Posterior vena cava (tissue), 2 donors: Measurements from ENCODE around the gene MYO1E. TPM values are rescaled to one million over a fixed set of nuclear protein-coding genes. Genes with fewer than 3 reads are reported as not detected.

Source experiments
- DNase-seq: peaks from one replicate; pipeline ENCODE4 v3.0.0-alpha.2; 2020; ENCODE audit warnings: low spot score
- intact Hi-C, 2 donors: fragments of 100-400 bp; cut with DNase I; formaldehyde crosslinking; loops; one replicate each; pipeline versions ENCODE4 v1.14.1 to v1.14.2; 2022 to 2023
- total RNA-seq, 2 donors: library from RNA; stranded (reverse); fragmentation: NEBNext Ultra II Directional; extraction: Animal tissue kit (Norgen Biotek cat#: 25700); gene quantifications; one replicate each; pipeline ENCODE4 v1.2.1, GENCODE V29; 2021
- donor health status: DM: yes; HTN: yes; CAD: no.
- donor health status: DM: yes; HTN: yes; CAD: no.

The MYO1E gene
- total RNA-seq, 2 donors from 2014 or later, result 113 to 193 TPM

DNA sequence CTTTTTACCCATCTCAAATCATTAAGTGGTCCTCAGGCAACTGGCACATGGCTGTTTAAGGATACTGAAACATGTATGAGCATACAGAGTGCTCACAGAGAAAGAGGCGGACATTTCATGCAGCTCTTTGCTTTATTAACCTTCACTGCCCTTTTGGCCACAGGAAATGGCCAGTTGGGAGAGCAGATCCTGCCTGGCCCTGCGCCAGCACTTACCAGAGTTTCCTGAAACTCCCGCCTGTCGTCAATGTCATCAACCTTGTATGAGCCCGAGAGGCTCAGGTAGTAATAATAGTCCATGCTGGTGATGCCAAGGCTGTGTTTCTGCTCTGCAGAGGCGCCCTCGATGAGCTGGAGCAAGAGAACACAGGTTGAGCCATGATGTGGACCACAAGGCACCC lies 148.2 kb downstream of the MYO1E start:
- no peak for DNase-seq

DNA sequence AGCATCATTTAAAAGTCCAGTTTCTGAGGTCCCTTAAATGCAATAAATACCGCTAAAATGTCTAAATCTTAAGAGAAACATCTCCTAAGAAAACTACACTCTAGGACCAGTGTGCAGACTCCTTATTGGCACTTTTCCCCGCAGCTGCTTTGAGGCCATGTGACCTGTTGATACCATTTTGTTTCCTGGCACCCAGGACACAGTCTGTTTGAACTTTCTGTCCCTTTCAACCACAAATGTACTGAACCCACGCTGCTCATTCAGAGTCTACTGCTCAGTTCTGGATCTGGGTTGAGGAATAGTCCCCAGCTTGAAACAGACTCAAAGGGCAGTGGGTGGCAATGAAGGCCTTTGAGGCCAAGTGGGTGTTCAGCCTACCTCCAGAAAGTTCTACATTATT lies 148.9 kb downstream of the MYO1E start:
- no peak for DNase-seq

More for the DNA sequence above, 148.2 kb downstream of the MYO1E start:
- intact Hi-C loops, result loop anchor here in 1 of 2 donors (10.0 kb wide), 1 partner anchor 50 kb away; no protein-coding TSS in a partner anchor

DNA sequence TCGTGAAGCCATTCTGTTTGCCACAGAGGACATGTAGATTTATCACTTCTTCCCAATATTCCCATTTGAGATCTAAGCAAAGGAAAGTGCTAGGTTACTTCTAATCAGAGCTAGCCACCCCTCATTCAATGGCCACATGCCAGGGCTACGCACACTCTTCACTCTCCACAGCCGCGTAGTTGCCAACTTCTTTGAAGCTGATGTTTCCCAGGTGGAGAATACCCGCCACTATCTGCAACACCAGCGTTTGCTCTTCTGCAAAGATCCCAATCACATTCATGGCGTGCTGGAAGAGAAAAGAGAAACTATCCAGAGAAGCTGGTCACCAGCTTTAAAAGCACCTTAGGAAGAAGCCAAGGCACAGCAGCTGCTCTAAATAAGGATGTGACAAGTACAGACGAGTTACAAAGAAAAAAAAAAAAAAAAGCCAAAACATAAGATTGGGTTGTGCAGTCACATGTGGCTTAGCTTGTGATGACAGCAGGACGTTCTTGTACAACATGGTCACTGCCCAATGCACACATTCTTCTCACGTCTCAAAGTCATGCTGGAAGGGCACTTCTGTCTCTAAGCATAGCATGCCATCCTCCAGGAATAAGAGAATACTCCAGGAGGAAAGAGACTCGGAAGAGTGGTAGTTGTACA lies 149.6 kb downstream of the MYO1E start:
- intact Hi-C loops, result loop anchor here in 1 of 2 donors (10.0 kb wide), 1 partner anchor 48 kb away; no protein-coding TSS in a partner anchor
- DNase-seq, result no peak

More for the DNA sequence above, 148.9 kb downstream of the MYO1E start:
- intact Hi-C loops, result loop anchor here in 1 of 2 donors (10.0 kb wide), 1 partner anchor 49 kb away; no protein-coding TSS in a partner anchor

DNA sequence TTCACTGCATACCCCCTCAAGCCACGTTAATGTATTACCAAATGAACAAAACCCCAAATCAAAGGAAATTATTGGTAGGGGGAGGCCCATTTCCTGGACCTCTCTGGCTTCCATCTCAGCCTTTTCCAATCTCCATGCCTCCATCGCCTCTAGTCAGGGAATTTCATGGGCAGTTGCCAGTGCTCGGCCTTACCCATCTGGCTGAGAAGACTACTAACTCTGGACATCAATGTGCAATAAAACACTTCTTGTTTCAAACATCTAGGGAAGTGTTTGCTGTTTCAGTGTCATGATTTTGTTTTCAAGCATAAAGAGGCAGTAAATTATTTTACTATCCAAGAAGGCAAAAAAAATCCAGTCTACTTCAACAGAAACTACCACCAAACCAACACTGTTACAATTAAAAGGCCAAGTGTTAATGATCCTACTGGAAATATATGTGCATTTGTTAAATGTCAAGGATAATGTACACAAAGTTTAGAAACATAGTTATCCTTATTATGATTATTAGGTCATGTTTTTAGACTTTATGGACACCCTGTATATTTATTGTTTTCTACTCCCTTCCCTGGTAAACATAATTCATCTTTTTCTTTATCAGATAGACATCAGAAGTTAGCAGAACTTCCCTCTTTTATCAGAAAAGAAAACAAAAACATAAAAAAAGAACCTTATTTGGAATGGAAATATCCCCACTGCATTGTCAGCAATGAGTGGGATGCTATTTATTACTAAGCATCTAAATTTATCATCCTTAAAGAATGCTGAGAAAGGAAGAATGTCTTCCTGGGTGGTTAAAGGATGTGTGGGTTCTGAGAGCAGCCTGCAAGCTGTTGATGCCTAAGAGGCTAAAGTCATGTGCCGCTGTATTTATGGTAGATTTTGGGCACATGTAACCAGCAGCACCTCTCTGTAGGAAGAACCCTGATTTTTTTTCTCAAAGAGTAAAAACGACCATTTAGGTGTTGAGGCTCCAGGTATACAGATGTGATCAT lies 150.9 kb downstream of the MYO1E start:
- DNase-seq, result no peak
- intact Hi-C loops, result loop anchor here in 1 of 2 donors (10.0 kb wide), 1 partner anchor 47 kb away; no protein-coding TSS in a partner anchor

DNA sequence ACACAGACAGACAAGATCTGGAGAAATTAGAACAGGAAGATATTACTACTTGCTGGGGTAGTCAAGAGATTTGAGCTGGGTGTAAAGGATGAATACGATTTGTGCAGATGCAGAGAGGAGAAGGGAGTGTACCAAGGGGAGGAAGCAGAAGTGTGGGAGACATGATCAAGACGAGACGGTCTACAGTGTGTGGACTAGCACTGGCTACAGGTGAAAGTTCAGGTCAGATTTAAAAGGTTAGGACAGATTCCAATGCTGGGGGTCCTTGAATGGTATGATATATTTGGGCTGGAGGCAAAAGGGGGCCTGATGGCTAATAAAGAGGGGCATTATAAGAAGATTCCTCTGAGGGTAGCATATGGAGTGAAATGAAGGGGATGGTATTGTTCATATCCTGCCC lies 154.0 kb downstream of the MYO1E start:
- intact Hi-C loops, result no loop called here
- no peak for DNase-seq

DNA sequence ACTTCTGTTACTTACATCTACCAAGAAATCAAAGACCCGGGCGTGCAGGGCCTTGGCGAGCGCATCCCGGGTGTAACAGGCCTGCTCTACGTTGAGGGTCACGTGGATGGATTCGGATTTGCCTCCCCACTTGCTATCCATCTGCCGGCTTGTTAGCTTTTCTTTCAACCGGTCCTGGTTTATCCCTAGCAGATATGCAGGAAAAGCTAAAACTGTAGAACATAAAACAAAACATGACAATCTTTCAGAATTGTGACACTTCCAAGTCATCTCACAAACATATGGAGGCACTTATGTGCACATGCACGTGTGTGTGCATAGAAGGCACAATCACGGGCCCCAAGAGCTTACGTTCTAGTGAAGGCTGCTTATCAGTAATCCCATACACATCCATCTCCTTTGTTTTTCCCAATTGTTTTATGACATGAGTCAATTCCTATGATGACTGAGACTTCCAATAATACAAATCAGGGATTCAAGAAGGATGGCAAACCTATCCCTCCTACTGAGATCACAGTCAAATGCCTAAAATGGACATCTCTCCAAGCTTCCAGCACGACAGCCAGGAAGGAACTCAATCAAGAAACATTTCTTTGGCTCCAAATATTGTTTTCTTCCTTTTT lies 154.7 kb downstream of the MYO1E start:
- intact Hi-C loops, result no loop called here
- no peak for DNase-seq

DNA sequence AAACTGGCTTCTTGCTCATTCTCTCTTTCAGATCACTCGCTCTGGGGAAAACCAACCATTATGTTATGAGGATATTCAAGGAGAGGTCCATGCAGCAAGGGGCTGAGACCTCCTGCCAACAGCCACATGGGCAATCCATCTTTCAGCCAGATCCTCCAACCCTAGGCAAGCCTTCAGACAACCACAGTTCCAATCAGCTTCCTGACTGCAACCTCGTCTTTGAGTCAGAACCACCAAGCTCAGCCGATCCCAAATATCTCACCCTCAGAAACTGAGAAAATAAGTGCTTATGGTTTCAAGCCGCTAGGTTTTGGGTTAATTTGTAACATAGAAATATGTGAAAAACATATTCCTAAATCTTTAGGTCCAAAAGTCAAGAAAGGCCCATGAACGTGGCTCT lies 155.8 kb downstream of the MYO1E start:
- intact Hi-C loops, result no loop called here
- DNase-seq, result no peak

DNA sequence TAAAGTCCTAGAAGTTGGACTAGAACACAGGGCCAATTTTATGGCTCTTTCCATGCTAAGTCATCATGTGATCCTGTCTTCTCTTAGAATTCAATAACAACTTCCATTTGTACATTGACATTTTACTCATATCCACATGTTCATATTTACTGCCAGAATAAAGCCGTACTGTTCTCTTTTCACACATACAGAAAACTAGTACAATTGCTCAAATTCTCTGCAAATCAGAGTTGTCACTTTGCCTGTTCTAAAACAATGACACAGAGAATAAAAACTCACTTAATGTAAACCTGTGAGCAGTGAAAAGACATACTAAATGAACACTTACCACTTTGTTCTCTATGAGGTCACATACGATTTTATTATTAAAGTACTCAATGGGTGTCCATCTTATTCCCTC lies 162.5 kb downstream of the MYO1E start:
- intact Hi-C loops, result loop anchor here in 1 of 2 donors (2.0 kb wide), 1 partner anchor 23 kb away; no protein-coding TSS in a partner anchor
- no peak for DNase-seq

DNA sequence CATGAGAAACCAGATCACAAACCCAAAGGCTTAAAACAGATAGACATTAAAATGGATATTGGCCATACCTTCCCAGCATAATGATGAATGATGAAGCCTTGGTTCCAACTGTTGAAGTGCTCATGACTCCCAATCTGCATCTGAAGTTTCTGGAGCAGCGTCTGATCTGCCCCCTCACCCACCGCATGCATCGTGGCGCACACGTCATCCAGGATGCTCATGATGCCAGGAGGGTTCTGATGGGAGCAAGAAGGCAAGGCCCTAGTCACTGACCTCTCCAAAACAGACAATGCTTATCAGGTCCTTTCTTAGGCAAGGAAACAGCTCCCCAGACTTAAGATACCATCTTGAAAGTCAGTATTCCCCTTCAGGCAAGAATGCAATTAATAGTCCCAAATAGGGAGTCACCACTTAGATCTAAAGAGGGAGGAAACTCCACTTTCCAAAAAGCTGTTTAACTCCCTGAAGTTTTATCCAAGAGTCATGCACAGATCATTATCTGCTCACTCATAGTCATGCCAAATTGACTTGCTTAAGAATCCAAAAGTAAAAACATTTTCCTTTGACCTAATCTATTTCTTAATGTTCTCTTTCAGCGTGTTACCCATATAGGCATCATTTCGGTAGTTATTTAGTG lies 163.9 kb downstream of the MYO1E start:
- intact Hi-C loops, result no loop called here
- no peak for DNase-seq

DNA sequence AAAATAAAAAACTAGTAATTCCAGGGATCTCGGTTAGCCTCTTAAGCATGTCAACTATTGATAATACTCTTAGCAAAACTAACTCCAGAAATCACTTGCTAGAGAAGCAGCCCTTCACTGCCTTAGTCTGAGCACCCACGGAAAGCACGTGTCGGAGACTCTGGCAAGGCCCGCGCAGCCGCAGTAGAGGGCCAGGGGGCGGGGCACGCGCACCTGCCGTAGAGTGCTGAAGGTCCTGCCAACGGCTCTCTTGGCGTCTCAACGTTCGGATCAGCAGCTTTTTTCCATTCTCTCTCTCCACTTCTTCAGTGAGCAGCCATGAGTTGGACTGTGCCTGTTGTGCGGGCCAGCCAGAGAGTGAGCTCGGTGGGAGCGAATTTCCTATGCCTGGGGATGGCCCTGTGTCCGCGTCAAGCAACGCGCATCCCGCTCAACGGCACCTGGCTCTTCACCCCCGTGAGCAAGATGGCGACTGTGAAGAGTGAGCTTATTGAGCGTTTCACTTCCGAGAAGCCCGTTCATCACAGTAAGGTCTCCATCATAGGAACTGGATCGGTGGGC lies 166.0 kb downstream of the MYO1E start, which contains the start of gene LDHAL6B:
Gene LDHAL6B, plus strand, starts transcription at position 221 of the 561 bp plus-strand sequence. Its CDS starts 98 bp downstream, at position 319.
- no peak for DNase-seq
- intact Hi-C loops, result no loop called here

DNA sequence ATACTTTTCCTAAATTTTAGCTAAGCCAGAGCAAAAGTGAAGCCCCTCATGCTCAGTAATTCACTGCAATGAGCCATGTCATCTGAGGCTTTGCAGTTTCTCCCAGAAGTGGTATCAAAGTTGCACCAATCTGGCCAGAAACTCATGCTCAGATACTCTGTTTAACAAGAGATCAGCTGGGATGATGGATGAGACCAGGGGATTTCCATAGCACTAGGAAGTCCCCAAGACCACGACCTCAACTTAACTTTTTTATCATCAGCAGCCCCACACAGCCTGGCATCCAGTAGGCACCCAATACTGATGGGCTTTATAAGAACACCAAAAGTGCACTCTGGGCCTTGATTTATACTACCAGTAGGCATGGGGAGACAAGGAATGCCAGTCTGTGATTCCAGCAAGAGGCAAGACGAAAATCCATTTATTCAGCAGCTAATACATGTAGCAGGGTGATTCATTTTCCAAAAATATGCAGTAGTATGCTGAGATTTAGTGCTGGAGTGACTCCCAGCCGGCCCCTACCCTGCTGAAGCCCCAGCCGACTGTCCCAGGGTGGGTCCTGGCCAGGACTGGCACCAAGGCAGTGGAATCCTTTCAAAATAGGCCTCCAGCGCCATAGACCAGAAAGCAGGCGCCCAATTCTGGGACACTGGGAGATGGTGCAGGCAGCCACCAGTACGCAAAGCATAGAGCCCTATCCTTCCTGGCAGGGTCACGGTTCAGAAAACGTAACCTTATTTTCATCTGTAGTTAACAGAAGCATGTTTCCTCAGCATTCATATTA lies 166.6 kb downstream of the MYO1E start:
- intact Hi-C loops, result no loop called here
- DNase-seq, result no peak

DNA sequence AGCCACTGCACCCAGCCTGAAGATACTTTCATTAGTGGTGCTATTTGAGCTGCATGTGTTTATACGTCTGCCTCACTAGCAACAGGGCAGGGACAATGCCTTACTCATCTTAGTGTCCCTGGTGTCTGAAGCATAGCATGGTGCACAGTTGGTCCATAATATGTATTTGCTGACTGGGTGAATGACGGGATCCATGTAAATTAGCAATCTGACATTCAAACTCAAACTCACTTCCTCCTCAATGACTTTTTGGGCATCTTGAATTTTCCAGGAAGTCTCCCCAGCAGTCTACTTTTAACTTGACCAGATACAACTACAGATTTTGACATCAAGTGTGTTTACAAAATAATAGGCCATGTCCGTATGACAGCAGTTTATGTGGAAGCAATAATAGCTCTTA lies 169.0 kb downstream of the MYO1E start:
- DNase-seq, result no peak
- intact Hi-C loops, result no loop called here

DNA sequence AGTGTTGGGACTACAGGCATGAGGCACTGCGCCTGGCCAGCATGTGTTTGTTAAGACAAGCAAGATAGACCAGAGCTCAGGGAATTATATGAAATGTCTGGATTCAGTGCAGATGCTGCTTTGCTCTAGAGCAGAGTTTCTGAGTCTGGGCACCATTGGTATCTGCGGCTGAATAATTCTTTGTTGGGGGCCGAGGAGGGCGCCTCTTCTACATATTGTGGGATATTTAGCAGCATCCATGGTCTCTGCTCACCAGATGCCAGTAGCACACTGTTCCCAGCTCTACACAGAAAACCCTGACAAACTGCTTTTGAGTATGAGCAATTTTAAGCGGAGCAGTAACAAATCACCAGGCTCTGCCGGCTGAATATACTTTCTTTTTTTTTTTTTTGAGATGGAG lies 169.7 kb downstream of the MYO1E start:
- DNase-seq, result no peak
- intact Hi-C loops, result no loop called here

DNA sequence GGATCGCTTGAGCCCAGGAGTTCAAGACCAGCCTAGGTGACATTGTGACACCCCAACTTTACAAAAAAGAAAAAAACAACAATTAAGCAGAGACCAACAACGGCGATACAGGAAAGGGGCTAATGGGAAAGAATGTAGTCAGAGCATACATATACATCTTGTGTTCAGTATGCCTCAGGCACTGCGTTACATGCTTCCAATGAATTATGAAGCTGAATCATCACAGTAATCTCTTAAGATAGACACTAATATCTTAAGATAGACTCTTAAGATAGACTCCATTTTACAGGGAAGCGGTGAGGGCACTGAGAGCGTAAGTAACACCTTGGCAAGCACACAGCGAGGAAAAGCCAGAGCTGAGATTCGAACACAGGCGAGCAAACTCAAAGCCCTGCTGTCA lies 172.1 kb downstream of the MYO1E start:
- intact Hi-C loops, result no loop called here
- DNase-seq, result no peak

DNA sequence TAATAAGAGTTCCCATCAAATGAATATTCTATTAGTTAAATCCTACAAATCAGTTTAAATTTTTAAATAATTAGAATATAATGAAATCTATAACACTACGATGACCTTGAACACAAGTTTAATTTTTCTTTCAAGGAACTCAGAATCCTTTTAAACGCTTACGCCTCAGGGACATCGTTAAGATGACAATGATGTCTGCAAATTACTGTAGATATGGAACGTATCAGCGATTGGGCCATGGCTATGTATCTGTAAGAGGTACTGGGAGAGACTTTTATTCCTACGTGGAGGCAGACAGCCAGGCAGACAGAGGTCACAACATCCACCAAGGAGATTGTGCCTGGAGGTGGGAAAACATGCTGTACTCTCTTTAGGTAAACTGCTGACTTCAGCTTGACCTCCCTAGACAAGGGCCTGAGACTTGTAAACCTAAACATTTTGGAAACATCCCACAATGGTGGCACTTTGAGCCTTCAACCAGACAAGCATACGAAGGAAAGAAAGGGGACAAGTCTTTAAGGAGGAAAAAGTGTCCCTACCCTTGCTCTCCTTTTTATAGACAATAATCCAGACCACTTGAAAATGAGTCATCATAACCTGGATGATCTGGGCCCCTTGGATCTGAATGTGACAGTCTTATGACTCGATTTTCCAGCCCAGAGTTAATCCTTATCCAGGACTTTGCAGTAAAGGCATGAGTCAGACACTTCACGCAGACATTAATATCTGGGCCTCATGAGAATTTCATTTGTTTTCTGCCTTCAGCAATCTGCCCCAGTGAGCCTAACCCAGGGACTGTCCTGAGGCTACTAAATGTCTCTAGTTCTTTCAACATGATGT lies 172.8 kb downstream of the MYO1E start:
- intact Hi-C loops, result no loop called here
- DNase-seq, result no peak

DNA sequence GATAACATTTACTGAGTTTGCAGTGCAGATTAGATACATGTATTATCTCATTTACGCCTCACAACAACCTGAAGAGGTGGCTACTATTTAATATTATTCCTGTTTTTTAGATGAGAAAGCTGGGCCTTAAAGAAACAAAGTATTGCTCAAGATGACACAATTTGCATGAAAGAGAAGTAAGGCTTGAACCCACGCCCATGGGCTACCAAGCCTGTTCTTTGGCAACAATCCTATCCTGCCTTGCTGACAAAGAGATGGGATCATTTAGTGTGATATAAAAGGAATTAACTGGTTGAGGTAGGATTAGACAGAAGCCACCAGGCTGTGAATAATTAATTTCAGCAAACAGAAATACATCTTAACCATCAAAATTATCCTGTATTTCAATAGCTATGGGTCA lies 175.2 kb downstream of the MYO1E start:
- DNase-seq, result no peak
- intact Hi-C loops, result no loop called here

DNA sequence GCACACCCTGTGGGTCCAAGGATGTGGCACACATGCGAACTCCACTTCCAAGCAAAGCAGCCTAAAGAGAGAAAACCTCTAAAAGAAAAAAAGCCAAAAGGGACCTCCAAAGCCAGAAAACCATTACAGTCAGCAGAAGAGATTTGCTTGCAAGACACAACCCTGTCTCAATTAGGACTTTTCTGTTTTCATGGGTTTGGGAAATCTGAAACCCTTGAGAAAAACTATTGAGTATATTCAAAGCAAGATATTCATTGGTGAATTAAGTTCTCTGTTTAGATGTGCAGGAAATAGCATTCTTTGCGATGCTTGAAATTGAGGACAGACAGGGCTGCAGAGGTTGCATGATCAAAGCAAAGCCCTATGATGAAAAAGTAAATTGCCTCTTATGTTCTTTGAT lies 176.3 kb downstream of the MYO1E start:
- no peak for DNase-seq
- intact Hi-C loops, result no loop called here
